Measurements from ENCODE around the gene NKIRAS2. TPM values are rescaled to one million over a fixed set of nuclear protein-coding genes. Genes with fewer than 3 reads are reported as not detected.
A peak's percentile ranks its signal among the peaks of the same experiment; 100 is the strongest.

NKIRAS2 gene
- total RNA-seq, 1 donor from 2014 or later: 50.7 TPM

- DNase-seq (ENCODE audit: low spot score): no peak
- intact Hi-C loops (cut with DNase I): no loop called here
These were observed 30.0 kb downstream of the NKIRAS2 start for GRCh38 chr17:42049834-42050392.

GRCh38 chr17:42050393-42051012 is 30.6 kb downstream of the NKIRAS2 start, which contains the start of gene C17orf113:
Gene C17orf113, minus strand, starts transcription at chr17:42050601. Its CDS starts 7,225 bp downstream, at chr17:42043376.
- intact Hi-C loops (cut with DNase I): no loop called here
- no peak for DNase-seq (ENCODE audit: low spot score)

GRCh38 chr17:42051013-42051400 is 31.1 kb downstream of the NKIRAS2 start:
- intact Hi-C loops (cut with DNase I): no loop called here
- no peak for DNase-seq (ENCODE audit: low spot score)

GRCh38 chr17:42051645-42052044 is 31.8 kb downstream of the NKIRAS2 start:
- intact Hi-C loops (cut with DNase I): no loop called here
- no peak for DNase-seq (ENCODE audit: low spot score)

- intact Hi-C loops (cut with DNase I): no loop called here
These were observed 32.5 kb downstream of the NKIRAS2 start for GRCh38 chr17:42052346-42052877.

GRCh38 chr17:42053731-42054500 is 34.0 kb downstream of the NKIRAS2 start:
- intact Hi-C loops (cut with DNase I): no loop called here
- DNase-seq (ENCODE audit: low spot score): no peak

More at GRCh38 chr17:42052346-42052877, 32.5 kb downstream of the NKIRAS2 start:
- DNase-seq (ENCODE audit: low spot score): no peak

- intact Hi-C loops (cut with DNase I): no loop called here
- no peak for DNase-seq (ENCODE audit: low spot score)
These were observed 35.1 kb downstream of the NKIRAS2 start for GRCh38 chr17:42055027-42055426.

- intact Hi-C loops (cut with DNase I): no loop called here
These were observed 35.6 kb downstream of the NKIRAS2 start for GRCh38 chr17:42055496-42055895.

GRCh38 chr17:42056635-42057034 is 36.7 kb downstream of the NKIRAS2 start:
- intact Hi-C loops (cut with DNase I): no loop called here
- DNase-seq (ENCODE audit: low spot score): no peak

More at GRCh38 chr17:42055496-42055895, 35.6 kb downstream of the NKIRAS2 start:
- DNase-seq (ENCODE audit: low spot score): no peak

- intact Hi-C loops (cut with DNase I): no loop called here
- no peak for DNase-seq (ENCODE audit: low spot score)
These were observed 38.2 kb downstream of the NKIRAS2 start for GRCh38 chr17:42058063-42058462.

GRCh38 chr17:42059815-42060214 is 39.9 kb downstream of the NKIRAS2 start:
- intact Hi-C loops (cut with DNase I): no loop called here
- DNase-seq (ENCODE audit: low spot score): no peak

- DNase-seq (ENCODE audit: low spot score): no peak
- intact Hi-C loops (cut with DNase I): no loop called here
These were observed 40.3 kb downstream of the NKIRAS2 start for GRCh38 chr17:42060231-42060630.

- intact Hi-C loops (cut with DNase I): no loop called here
- DNase-seq (ENCODE audit: low spot score): no peak
These were observed 42.0 kb downstream of the NKIRAS2 start for GRCh38 chr17:42061646-42062487.

- DNase-seq (ENCODE audit: low spot score): no peak
- intact Hi-C loops (cut with DNase I): no loop called here
These were observed 42.8 kb downstream of the NKIRAS2 start for GRCh38 chr17:42062681-42063080.

- no peak for DNase-seq (ENCODE audit: low spot score)
- intact Hi-C loops (cut with DNase I): loop anchor here (5.0 kb wide), 2 partner anchors 37 to 38 kb away; no protein-coding TSS in a partner anchor
These were observed 45.3 kb downstream of the NKIRAS2 start for GRCh38 chr17:42065201-42065600.

GRCh38 chr17:42067371-42068091 is 47.6 kb downstream of the NKIRAS2 start:
- DNase-seq (ENCODE audit: low spot score): peak; percentile 81
- intact Hi-C loops (cut with DNase I): loop anchor here (5.0 kb wide), 2 partner anchors 35 to 40 kb away; no protein-coding TSS in a partner anchor

GRCh38 chr17:42068979-42069378 is 49.1 kb downstream of the NKIRAS2 start:
- DNase-seq (ENCODE audit: low spot score): no peak
- intact Hi-C loops (cut with DNase I): loop anchor here (5.0 kb wide), 2 partner anchors 33 to 42 kb away; no protein-coding TSS in a partner anchor

- intact Hi-C loops (cut with DNase I): no loop called here
- no peak for DNase-seq (ENCODE audit: low spot score)
These were observed 51.9 kb downstream of the NKIRAS2 start for GRCh38 chr17:42071810-42072209.
